ENCODE results near the gene OTUD3.
"Not testable (repeated sequence)": the region's sequence is repeated elsewhere in the genome, so short reads cannot be mapped to it uniquely, and the experiment has no call there.

OTUD3 gene

GRCh38 chr1:19869453-19869852 lies 12.7 kb upstream of the OTUD3 start:
- not testable (repeated sequence) for DNase-seq

- no peak for DNase-seq
These were observed 12.3 kb upstream of the OTUD3 start for GRCh38 chr1:19869929-19870328.

GRCh38 chr1:19872190-19872589 lies 10.0 kb upstream of the OTUD3 start:
- peak; percentile 71 for DNase-seq

GRCh38 chr1:19877181-19877750 lies 4.9 kb upstream of the OTUD3 start:
- no peak for DNase-seq

- peak; percentile 10 for DNase-seq
These were observed 4.2 kb upstream of the OTUD3 start for GRCh38 chr1:19877821-19878636.

GRCh38 chr1:19878637-19878985 lies 3.6 kb upstream of the OTUD3 start:
- DNase-seq = no peak

GRCh38 chr1:19879227-19879626 lies 3.0 kb upstream of the OTUD3 start:
- DNase-seq = no peak

- no peak for DNase-seq
These were observed 2.5 kb upstream of the OTUD3 start for GRCh38 chr1:19879661-19880060.

- DNase-seq = not testable (repeated sequence)
These were observed 1.4 kb upstream of the OTUD3 start for GRCh38 chr1:19880841-19881240.

- DNase-seq = no peak
These were observed 2.1 kb downstream of the OTUD3 start for GRCh38 chr1:19884312-19884711.

GRCh38 chr1:19885821-19886220 lies 3.6 kb downstream of the OTUD3 start:
- no peak for DNase-seq

GRCh38 chr1:19888112-19888511 lies 5.9 kb downstream of the OTUD3 start:
- DNase-seq = no peak

GRCh38 chr1:19889656-19890055 lies 7.5 kb downstream of the OTUD3 start:
- DNase-seq = no peak

- DNase-seq = no peak
These were observed 9.9 kb downstream of the OTUD3 start for GRCh38 chr1:19892129-19892528.

GRCh38 chr1:19892628-19893168 lies 10.5 kb downstream of the OTUD3 start:
- DNase-seq = no peak

- peak; percentile 30 for DNase-seq
These were observed 11.5 kb downstream of the OTUD3 start for GRCh38 chr1:19893687-19894086.

GRCh38 chr1:19894218-19894617 lies 12.0 kb downstream of the OTUD3 start:
- DNase-seq = no peak

- DNase-seq = no peak
These were observed 19.5 kb downstream of the OTUD3 start for GRCh38 chr1:19901653-19902052.

GRCh38 chr1:19903621-19904020 lies 21.4 kb downstream of the OTUD3 start:
- DNase-seq = no peak

- no peak for DNase-seq
These were observed 25.3 kb downstream of the OTUD3 start for GRCh38 chr1:19907456-19907855.

- no peak for DNase-seq
These were observed 27.2 kb downstream of the OTUD3 start for GRCh38 chr1:19909392-19909791.

- no peak for DNase-seq
These were observed 27.8 kb downstream of the OTUD3 start for GRCh38 chr1:19909971-19910370.

GRCh38 chr1:19910650-19911049 lies 28.5 kb downstream of the OTUD3 start:
- no peak for DNase-seq

- peak; percentile 77 for DNase-seq
These were observed 35.9 kb downstream of the OTUD3 start for GRCh38 chr1:19918057-19918456.
